Esophagus squamous epithelium (tissue), 4 donors: ENCODE measurements around the gene OR2AT4.
"Not testable (repeated sequence)": the region's sequence is repeated elsewhere in the genome, so short reads cannot be mapped to it uniquely, and the experiment has no call there.

ENCODE experiments used
- CTCF ChIP-seq, 6 experiments: fragments of 450-650 bp in 4 of 6; fragments of 200-600 bp in 2 of 6; sonication (generic) in 2 of 6; IDR thresholded peaks; one replicate each; pipeline ENCODE4 v1.5.1; 2016 to 2019; ENCODE audit warnings: antibody characterized with exemption in 6 of 6, mild to moderate bottlenecking in 4 of 6, moderate library complexity in 4 of 6
- POLR2A ChIP-seq, 4 donors: fragments of 450-650 bp; IDR thresholded peaks; one replicate each; pipeline ENCODE4 v1.6.1; 2017; ENCODE audit warnings: antibody characterized with exemption in 4 of 4, mild to moderate bottlenecking in 4 of 4, moderate library complexity in 3 of 4

- TF ChIP-seq CTCF, POLR2A (IDR thresholded peaks at IDR 0.05): not testable (repeated sequence)
These were observed 50.0 kb downstream of the OR2AT4 start for GRCh38 chr11:75046668-75047067.
